Measurements from ENCODE around the gene RSBN1L. TPM values are rescaled to one million over a fixed set of nuclear protein-coding genes. Genes with fewer than 3 reads are reported as not detected.

The RSBN1L gene
- total RNA-seq, 4 donors from 2014 or later: 30.6 to 43.9 (median 36.9) TPM

DNA sequence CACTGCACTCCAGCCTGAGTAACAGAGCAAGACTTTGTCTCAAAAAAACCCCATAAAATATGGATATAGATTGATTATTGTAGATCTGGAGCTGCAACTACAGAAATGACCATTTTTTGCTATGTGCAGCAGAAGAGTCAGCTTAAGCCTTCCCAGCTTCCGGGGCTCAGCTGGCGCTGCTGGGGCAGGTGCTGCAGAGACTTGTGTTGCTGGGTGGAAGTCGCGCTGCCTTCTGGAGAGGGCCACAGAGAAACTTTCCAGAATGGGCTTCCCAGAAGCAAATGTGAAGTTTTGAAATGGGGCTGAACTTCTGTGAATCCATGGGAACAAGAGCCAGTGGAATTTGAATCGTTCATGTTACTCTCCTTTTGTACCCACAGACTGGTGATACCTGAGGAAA, 37.3 kb upstream of the RSBN1L start:
- DNase-seq: no peak
- Histone ChIP-seq H3K4me1 (peaks cover 1 to 11% of the 10 kb centered on the region in 2 donors), H3K4me3 (replicated peaks in 1 of 3) (no peak overlapping the region), H3K36me3 (no peaks in the 10 kb centered on the region), H3K27me3 (no peaks in the 10 kb centered on the region), H3K27ac (no peak overlapping the region), H3K9me3 (no peaks in the 10 kb centered on the region)
- TF ChIP-seq, protein P1, sequence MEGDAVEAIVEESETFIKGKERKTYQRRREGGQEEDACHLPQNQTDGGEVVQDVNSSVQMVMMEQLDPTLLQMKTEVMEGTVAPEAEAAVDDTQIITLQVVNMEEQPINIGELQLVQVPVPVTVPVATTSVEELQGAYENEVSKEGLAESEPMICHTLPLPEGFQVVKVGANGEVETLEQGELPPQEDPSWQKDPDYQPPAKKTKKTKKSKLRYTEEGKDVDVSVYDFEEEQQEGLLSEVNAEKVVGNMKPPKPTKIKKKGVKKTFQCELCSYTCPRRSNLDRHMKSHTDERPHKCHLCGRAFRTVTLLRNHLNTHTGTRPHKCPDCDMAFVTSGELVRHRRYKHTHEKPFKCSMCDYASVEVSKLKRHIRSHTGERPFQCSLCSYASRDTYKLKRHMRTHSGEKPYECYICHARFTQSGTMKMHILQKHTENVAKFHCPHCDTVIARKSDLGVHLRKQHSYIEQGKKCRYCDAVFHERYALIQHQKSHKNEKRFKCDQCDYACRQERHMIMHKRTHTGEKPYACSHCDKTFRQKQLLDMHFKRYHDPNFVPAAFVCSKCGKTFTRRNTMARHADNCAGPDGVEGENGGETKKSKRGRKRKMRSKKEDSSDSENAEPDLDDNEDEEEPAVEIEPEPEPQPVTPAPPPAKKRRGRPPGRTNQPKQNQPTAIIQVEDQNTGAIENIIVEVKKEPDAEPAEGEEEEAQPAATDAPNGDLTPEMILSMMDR (IDR thresholded peaks at IDR 0.05): no peak
- TF ChIP-seq POLR2A (IDR thresholded peaks at IDR 0.05): no peak
- 94 to 96% methylated on average over 5 of the region's 5 CpGs for WGBS, 2 donors
- intact Hi-C loops (cut with DNase I): loop anchor here (10.0 kb wide), 1 partner anchor 276 kb away; no protein-coding TSS in a partner anchor

DNA sequence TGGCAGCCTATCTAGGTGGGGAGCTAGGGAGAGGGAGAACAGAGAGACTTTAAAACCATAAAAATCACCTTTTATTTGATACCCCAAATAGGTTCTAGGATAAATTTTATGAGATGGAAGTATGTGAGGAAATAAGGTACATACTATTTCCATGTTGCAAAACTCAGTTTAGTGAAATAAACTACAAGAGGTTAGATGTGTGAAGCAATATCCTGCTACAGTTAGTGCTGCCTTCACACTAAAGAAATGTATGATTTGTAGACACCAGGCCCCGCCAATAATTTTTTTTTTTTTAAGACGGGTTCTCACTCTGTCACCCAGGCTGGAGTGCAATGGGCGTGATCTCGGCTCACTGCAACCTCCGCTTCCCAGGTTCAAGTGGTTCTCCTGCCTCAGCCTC, 34.4 kb upstream of the RSBN1L start:
- WGBS, 2 donors: 92 to 98% methylated on average over 5 of the region's 5 CpGs
- no peaks in the 10 kb centered on the region for H3K9me3 ChIP-seq
- H3K36me3 ChIP-seq: no peaks in the 10 kb centered on the region
- TF ChIP-seq, protein P1 (IDR thresholded peaks at IDR 0.05): no peak
- no peak for TF ChIP-seq POLR2A (IDR thresholded peaks at IDR 0.05)
- no peaks in the 10 kb centered on the region for H3K27me3 ChIP-seq
- no peaks in the 10 kb centered on the region for H3K4me1 ChIP-seq
- no peak overlapping the region for H3K4me3 ChIP-seq (replicated peaks in 1 of 3)
- intact Hi-C loops (cut with DNase I): no loop called here
- no peak overlapping the region for H3K27ac ChIP-seq
- no peak for DNase-seq

DNA sequence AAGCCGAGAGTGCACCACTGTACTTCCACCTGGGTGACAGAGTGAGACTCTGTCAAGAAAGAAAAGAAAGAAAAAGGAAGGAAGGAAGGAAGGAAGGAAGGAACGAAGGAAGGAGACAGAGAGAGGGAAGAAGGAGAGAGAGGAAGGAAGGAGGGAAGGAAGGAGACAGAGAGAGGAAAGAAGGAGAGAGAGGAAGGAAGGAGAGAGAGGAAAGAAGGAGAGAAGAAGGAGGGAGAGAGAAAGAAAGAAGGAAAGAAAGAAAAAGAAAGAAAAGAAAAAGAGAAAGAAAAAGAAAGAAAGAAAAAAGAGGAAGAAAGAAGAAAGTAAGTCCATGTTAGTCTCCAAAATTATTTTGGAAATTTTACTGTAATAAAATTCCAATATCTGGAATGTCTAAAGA, 33.4 kb upstream of the RSBN1L start:
- H3K9me3 ChIP-seq: no peaks in the 10 kb centered on the region
- intact Hi-C loops (cut with DNase I): no loop called here

DNA sequence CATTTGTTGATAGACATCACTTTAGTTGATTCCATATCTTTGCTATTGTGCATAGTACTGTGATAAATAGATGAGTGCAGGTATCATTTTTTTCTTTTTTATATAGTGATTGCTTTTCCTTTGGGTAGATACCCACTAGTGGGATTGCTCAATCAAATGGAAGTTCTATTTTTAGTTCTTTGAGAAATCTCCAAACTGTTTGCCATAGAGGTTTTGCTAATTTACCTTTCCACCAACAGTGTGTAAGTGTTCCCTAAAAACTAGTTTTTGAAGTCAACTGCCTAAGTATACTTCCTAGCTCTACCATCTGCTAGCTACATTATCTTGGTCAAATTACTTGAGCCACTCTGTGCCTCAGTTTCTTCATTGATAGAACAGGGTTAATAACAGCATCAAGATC, 31.5 kb upstream of the RSBN1L start:
- TF ChIP-seq, protein P1 (IDR thresholded peaks at IDR 0.05): no peak
- no peak for TF ChIP-seq POLR2A (IDR thresholded peaks at IDR 0.05)
- Histone ChIP-seq H3K9me3 (no peaks in the 10 kb centered on the region), H3K27me3 (no peaks in the 10 kb centered on the region), H3K4me1 (no peaks in the 10 kb centered on the region), H3K27ac (no peak overlapping the region), H3K36me3 (no peaks in the 10 kb centered on the region), H3K4me3 (replicated peaks in 1 of 3) (no peak overlapping the region)
- DNase-seq: no peak
- intact Hi-C loops (cut with DNase I): no loop called here

More for the DNA sequence above, 33.4 kb upstream of the RSBN1L start:
- 92 to 95% methylated on average over 2 of the region's 2 CpGs for WGBS, 2 donors
- no peak overlapping the region for H3K4me3 ChIP-seq (replicated peaks in 1 of 3)
- H3K36me3 ChIP-seq: no peaks in the 10 kb centered on the region
- no peaks in the 10 kb centered on the region for H3K27me3 ChIP-seq
- TF ChIP-seq, protein P1 (IDR thresholded peaks at IDR 0.05): no peak
- TF ChIP-seq POLR2A (IDR thresholded peaks at IDR 0.05): no peak
- DNase-seq: no peak
- H3K4me1 ChIP-seq: no peaks in the 10 kb centered on the region
- H3K27ac ChIP-seq: no peak overlapping the region

DNA sequence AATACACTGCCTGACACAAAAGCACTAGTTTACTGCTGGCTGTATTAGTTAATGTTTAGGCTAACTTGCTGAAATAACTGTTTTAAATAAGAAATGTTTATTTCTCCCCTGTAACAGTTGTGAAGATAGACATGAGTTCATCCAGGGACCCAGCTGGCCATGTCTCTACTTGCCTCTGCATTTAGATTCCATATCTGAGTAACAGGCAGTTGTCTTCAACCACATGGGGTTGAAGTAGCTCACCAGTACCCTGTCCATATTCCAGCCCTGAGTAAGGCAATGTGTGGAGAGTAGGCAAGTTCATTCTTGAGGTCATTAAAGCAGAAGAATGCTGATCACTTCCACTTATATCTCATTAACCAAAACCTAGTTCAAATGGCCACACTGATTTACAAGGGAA, 31.1 kb upstream of the RSBN1L start:
- intact Hi-C loops (cut with DNase I): no loop called here
- Histone ChIP-seq H3K27me3 (no peaks in the 10 kb centered on the region), H3K4me3 (replicated peaks in 1 of 3) (no peak overlapping the region), H3K9me3 (no peaks in the 10 kb centered on the region), H3K36me3 (no peaks in the 10 kb centered on the region), H3K27ac (no peak overlapping the region), H3K4me1 (no peaks in the 10 kb centered on the region)
- DNase-seq: no peak
- TF ChIP-seq POLR2A (IDR thresholded peaks at IDR 0.05): no peak
- TF ChIP-seq, protein P1 (IDR thresholded peaks at IDR 0.05): no peak

All from thyroid gland (tissue), 4 donors.